A204.1 (cell line): Measurements from ENCODE around the gene SRBD1.

Experiments
- FAIRE-seq: peaks from 2 replicates; lab custom pipeline; 2012; peaks lifted over from hg19 to GRCh38; lab: Jason Lieb, UNC

Gene SRBD1

GRCh38 chr2:45409677-45410076 lies 201.4 kb downstream of the SRBD1 start:
- peak; percentile 9 for FAIRE-seq

- no peak for FAIRE-seq
Observed at GRCh38 chr2:45406621-45407020, 204.4 kb downstream of the SRBD1 start.

GRCh38 chr2:45404807-45405297 lies 206.2 kb downstream of the SRBD1 start:
- FAIRE-seq, result no peak

DNA sequence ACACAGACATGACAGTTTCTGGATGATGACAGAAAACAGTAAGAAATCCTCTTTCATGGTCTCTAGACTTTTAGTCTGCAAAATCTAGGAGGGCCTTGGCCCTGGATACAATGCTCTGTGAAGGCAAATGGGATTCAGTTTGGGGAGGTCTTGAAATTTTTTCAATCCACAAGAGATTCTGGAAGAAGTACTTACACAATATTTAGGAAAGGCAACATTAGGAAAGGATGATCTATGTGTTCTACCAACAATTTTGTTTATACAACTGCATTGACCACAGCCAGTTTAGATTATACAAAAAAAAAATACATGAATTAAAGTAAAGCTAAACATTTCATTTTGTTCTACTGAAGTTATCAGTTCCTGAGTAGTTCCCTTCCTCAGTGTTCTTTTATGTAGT lies 208.0 kb downstream of the SRBD1 start:
- FAIRE-seq, result no peak

DNA sequence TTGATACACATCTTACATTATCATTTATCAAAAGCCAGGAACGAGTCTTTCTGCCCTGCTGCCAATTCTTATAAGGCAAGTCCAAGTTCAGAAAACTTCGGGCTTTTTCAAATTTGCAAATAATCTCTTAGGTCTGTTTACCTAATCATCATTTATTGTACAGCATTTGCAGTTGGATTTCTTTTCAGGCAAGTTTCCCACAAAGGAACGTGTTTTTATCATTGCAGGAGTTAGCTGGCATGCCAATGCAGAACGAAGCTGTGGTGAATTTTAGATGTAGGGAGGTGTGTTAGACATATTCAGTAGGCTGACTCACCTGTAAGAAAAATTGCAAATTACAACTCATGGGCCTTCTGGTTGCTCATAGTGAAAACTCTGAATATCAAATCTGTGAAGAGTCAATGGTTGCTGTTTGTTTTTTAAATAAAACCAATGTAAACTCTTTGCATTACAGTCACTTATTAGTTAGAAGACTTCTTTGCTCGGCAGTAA lies 209.6 kb downstream of the SRBD1 start:
- no peak for FAIRE-seq

DNA sequence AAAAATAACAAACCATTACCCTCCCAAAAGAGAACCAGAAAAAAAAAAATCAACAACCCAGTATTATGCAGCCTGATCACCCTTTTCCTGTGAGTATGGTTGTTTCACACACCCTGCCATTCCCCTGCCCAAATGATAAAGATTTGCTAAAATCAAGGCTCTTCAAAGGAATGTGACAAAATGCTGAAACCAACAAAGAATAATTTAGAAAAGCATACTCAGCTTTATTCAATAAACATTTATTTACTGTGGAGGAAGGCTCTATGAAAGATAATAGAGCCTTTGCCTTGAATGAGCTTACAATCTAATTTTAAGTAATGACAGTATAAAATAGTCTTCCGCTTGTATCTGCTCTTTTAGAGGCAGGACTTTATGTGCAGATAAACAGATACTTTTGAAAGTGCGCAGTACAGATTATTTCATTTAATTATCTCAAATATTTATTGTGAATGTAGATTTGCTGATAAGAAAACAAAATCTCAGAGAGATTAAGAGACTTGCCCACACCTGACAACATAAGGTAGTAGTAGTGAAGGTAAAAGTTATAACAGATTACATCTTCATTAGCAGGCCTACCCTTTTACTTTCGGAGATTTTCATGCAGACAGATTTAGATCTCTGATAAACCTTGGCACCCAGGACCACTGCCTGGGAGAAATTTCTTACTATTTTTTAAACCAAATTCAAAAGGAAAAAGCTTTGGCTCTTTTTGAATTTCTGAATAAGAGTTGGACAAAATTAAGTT lies 211.9 kb downstream of the SRBD1 start:
- no peak for FAIRE-seq

GRCh38 chr2:45397292-45397691 lies 213.8 kb downstream of the SRBD1 start:
- FAIRE-seq, result no peak

DNA sequence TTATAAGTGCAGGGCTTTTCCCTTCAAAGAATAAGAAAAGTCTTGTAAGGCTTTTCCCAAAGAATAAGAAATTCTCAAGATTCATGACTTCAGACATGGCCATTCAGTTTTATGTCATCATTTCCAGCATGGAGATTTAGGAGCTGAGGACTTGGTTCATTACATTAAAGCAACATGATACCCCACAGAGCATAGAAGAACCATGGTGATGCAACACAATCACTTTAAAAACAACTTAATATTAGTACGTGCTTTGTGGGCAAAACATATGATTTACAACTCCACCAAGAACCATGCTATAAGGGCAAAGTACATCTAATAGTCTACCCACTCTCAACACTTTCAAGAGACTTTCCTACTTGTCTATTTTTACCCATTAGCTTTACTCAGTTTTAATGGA lies 214.4 kb downstream of the SRBD1 start:
- no peak for FAIRE-seq

- FAIRE-seq, result no peak
Observed at GRCh38 chr2:45394842-45395241, 216.2 kb downstream of the SRBD1 start.

DNA sequence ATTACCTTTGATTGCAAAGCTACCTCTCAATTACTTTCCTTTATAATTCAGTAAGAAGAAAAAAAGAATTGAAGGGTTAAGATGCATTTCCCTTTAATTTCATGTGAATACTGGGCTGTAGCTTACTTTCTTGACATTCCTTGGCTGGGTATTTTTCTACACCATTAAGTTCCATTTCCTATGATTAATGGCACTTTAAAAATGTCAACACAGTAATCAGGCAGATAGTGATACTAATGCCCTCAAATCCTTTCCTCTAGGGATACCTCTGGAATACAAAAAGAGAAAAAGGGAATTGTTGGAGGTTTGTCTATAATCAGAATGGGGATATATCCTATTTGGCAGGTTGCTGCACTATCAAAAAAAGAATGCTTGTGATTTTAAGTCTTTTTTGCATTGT lies 216.9 kb downstream of the SRBD1 start:
- no peak for FAIRE-seq

GRCh38 chr2:45391866-45392265 lies 219.2 kb downstream of the SRBD1 start:
- no peak for FAIRE-seq

DNA sequence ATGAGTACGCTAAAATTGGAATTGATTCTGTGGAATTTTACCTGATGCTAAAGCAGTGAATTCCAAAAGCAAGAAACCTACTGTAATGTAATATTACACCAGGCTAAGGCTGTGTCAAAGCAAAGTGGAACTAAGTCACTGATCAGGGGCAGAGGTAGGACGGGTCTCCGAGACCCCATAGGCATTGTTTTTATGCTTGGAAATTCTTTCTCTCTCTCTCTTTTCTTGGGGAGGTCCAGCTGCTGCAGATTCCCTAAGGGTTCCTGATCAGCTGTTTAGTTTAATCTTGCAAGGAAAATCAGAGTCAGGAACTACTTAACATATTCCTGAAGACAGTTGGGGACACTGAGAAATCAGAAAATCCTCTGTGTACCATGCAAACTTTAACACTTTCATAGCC lies 220.2 kb downstream of the SRBD1 start:
- FAIRE-seq, result no peak

DNA sequence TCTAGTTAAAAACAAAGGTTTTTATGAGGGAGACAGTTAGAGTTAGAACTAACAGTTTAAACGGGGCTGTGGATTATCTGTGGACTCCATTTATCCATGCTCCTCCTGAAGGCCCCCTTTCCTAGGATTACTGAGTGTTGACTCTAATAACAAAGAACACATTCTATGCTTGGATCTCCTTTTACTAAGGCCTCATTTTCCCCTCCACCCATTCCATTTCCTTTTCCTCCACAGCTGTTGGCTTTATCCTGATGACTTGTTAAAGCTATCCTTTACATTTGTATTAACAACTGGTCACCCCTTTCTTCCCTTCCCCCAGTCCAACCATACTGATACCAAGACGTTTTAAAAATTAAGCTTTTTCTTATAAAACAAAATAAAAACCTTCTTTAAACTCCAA lies 220.6 kb downstream of the SRBD1 start:
- no peak for FAIRE-seq

GRCh38 chr2:45388541-45389100 lies 222.4 kb downstream of the SRBD1 start:
- FAIRE-seq, result no peak

- FAIRE-seq, result no peak
Observed at GRCh38 chr2:45382744-45383143, 228.3 kb downstream of the SRBD1 start.

DNA sequence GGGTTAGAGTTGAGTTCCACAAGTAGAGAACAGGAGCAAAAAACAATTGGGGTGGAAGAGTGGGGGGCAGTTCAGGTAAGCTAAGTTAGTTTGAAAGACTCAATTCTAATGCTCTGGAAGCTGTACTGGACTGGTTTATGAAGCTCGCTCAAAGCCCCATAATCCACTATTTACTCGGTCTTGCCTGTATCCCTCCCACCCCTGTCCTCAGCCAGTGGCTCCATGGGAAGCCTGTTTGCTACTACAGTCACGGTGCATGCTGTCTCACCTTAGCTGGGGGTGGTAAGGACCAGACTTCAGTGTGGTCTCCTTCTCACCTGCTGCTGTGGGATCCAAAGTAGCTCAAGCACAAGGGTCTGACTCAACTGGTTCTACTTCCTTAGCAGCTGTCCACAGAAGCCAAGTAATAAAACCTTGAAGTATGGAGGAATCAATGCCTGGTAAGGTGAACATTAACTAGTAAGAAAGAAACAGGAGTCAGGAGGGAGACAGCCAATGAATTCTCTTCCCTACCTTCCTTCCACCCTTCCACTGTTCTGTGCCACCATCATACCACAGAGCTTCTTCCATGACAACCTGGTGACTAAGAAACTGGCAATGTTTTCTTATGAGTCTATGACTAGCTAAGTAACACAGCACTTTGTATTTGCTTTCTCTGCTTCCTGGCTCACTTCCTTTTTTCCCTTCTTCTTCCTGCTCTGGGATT lies 230.8 kb downstream of the SRBD1 start:
- no peak for FAIRE-seq

DNA sequence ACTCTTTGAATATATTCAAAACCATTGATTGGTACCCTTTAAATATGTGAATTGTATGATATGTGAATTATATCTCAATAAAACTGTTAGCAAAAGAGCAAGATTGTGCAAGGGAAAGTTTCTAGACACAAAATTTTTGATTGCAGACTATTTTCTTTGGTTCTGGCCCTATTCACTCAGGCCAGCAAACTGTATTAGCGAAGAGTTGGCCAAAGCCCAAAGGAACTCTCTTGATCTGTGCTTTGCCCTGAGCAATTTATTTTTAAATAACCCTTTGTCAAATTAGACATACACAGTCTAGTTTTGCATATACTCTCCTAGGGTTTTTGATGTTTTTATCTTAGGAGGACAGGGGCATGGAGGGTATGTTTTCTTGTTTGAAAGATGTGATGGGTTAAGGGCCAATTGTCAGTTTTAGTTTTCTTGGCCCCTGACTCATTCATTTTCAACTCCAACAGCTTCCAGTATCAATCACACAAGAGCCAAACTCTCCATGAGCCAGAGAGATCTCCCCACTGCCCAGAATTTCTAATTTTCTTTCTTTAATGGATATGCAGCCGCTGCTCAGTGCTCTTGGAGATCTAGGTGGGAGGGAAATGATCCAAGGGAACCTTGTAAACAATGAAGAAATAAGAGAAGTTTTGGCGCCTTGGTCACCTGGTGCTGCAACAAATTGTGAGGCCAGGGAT lies 231.5 kb downstream of the SRBD1 start:
- FAIRE-seq, result no peak

- FAIRE-seq, result no peak
Observed at GRCh38 chr2:45373534-45373933, 237.5 kb downstream of the SRBD1 start.

DNA sequence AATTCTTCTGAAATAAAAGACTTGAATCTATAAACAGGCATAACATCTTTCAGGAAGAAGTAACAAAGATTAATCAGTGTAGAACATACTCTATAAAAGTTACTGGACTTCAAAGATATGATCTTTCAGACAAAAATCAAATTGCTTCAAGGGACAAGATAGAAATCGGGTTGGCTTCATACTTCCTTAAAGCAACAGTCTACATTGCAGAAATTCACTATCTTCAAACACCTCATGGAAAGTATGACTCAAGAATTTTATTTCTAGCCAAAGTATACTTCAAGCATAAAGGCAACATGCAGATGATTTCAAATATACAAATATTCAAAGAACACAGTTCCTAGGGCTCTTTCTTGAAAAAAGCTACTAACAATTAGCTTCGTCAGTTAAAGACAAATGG lies 240.7 kb downstream of the SRBD1 start:
- FAIRE-seq, result no peak

DNA sequence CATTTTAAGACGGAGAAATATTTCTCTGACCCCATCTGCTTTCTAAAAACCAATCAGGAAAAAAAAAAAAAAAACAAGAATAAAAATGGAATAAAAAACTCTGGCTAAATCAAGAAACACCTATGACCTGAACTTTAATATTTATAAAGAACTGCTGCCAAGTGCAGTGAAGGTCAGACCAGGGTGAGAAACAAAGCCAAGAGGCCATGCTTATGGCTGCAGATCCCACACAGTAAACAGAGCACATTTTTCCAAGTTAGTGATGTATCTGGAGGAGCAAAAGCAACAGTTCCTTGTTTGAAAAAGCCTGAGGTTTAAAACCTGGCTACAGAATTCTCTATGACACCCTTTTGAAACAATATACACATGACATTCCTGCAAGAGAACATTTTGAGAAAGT lies 242.3 kb downstream of the SRBD1 start:
- no peak for FAIRE-seq

GRCh38 chr2:45361666-45362065 lies 249.4 kb downstream of the SRBD1 start:
- no peak for FAIRE-seq

DNA sequence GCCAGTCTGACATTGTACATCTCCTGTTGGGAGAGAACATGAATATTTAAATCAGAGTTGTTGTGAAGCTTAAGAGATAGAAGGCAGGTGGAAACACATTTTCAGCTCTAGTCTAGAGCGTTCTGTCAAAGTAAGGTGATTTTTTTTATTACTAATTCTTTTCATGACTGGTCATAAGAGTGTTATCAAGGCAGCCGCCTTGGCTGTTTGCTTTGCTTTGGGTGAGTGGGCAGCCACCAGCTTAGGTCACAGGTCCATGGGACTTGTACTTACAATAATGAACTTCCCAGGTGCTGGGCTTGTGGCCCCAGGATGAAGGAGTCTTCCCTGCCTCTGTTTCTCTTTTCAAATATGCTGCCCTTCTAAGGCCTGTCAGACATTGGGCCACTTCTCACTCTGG lies 256.3 kb downstream of the SRBD1 start:
- FAIRE-seq, result no peak

DNA sequence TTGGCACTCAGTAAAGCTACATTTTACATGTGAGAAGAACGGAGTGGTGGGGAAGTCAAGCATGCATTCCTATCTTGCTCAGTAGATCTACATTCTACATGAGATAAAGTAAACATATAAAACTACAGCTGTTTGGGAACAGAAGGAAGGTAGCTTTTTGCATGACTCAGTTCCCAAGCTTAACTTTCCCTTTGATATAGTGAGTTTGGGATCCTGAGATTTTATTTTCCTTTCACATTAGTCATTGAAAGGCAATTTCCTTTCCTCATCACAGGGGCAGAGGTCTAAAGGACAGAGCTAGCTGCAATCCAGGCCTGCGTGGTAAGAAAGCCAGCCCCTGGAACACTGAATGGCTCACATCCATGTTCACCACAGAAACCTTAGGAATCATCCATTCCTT lies 257.2 kb downstream of the SRBD1 start:
- FAIRE-seq, result no peak
